ENCODE measurements around the gene LRRK1. TPM values are rescaled to one million over a fixed set of nuclear protein-coding genes. Genes with fewer than 3 reads are reported as not detected.

Gene LRRK1
- total and polyA plus RNA-seq, 7 donors: 7.1 to 27.4 (median 10.2) TPM

- 96 to 97% methylated on average over 10 of the region's 10 CpGs for WGBS, 2 donors
- Histone ChIP-seq H3K36me3 (no peaks in the 10 kb centered on the region), H3K27ac (no peak overlapping the region), H3K9me3 (no peaks in the 10 kb centered on the region), H3K4me3 (no peak overlapping the region), H3K4me1 (no peaks in the 10 kb centered on the region), H3K27me3 (no peaks in the 10 kb centered on the region)
- DNase-seq: no peak
- TF ChIP-seq POLR2A (IDR thresholded peaks at IDR 0.05) (no peak), CTCF (IDR thresholded peaks at IDR 0.05) (no peak), POLR2AphosphoS5 (IDR thresholded peaks at IDR 0.05) (no peak), EP300 (IDR thresholded peaks at IDR 0.05) (no peak)
- intact Hi-C loops (cut with DNase I): no loop called here
Observed at GRCh38 chr15:101108461-101108775, 189.3 kb downstream of the LRRK1 start.

GRCh38 chr15:101108791-101109190 is 189.6 kb downstream of the LRRK1 start:
- WGBS, 2 donors: 96 to 98% methylated on average over 7 of the region's 7 CpGs
- H3K9me3 ChIP-seq: no peaks in the 10 kb centered on the region
- H3K4me3 ChIP-seq: no peak overlapping the region
- DNase-seq: no peak
- H3K27me3 ChIP-seq: no peaks in the 10 kb centered on the region
- intact Hi-C loops (cut with DNase I): no loop called here
- no peak for TF ChIP-seq POLR2AphosphoS5 (IDR thresholded peaks at IDR 0.05)
- no peak for TF ChIP-seq POLR2A (IDR thresholded peaks at IDR 0.05)
- TF ChIP-seq CTCF (IDR thresholded peaks at IDR 0.05): no peak
- no peak for TF ChIP-seq EP300 (IDR thresholded peaks at IDR 0.05)
- H3K36me3 ChIP-seq: no peaks in the 10 kb centered on the region
- H3K4me1 ChIP-seq: no peaks in the 10 kb centered on the region
- H3K27ac ChIP-seq: no peak overlapping the region

- no peak for DNase-seq
- H3K36me3 ChIP-seq: no peaks in the 10 kb centered on the region
- intact Hi-C loops (cut with DNase I): no loop called here
- TF ChIP-seq POLR2A (IDR thresholded peaks at IDR 0.05) (no peak), POLR2AphosphoS5 (IDR thresholded peaks at IDR 0.05) (no peak), EP300 (IDR thresholded peaks at IDR 0.05) (no peak), CTCF (IDR thresholded peaks at IDR 0.05) (no peak)
- no peaks in the 10 kb centered on the region for H3K9me3 ChIP-seq
- H3K27ac ChIP-seq: no peak overlapping the region
- peaks cover 0 to 3% (median 1%) of the 10 kb centered on the region in 4 donors for H3K4me1 ChIP-seq
- no peaks in the 10 kb centered on the region for H3K27me3 ChIP-seq
- whole genome bisulfite sequencing, 2 donors: 81 to 87% methylated on average over 23 of the region's 23 CpGs
- H3K4me3 ChIP-seq: no peak overlapping the region
Observed at GRCh38 chr15:101110681-101111569, 191.8 kb downstream of the LRRK1 start.

GRCh38 chr15:101111570-101112262 is 192.6 kb downstream of the LRRK1 start:
- Histone ChIP-seq H3K4me1 (peaks cover 0 to 11% (median 5%) of the 10 kb centered on the region in 4 donors), H3K36me3 (no peaks in the 10 kb centered on the region), H3K27me3 (no peaks in the 10 kb centered on the region), H3K9me3 (no peaks in the 10 kb centered on the region), H3K27ac (no peak overlapping the region), H3K4me3 (no peak overlapping the region)
- no peak for DNase-seq
- TF ChIP-seq POLR2AphosphoS5 (IDR thresholded peaks at IDR 0.05): no peak
- TF ChIP-seq CTCF (IDR thresholded peaks at IDR 0.05): no peak
- no peak for TF ChIP-seq EP300 (IDR thresholded peaks at IDR 0.05)
- intact Hi-C loops (cut with DNase I): no loop called here
- 82 to 84% methylated on average over 16 of the region's 16 CpGs for WGBS, 2 donors

Data from sigmoid colon (tissue), 7 donors.